Natural killer cell treated with Interleukin-12 subunit alpha and Interleukin-12 subunit beta and Interleukin-15 and Interleukin-18, amount 100 ng/mL, for 72 hours (primary cell): ENCODE data around the gene CADM2. TPM values are rescaled to one million over a fixed set of nuclear protein-coding genes. Genes with fewer than 3 reads are reported as not detected.
"Not testable (repeated sequence)": the region's sequence is repeated elsewhere in the genome, so short reads cannot be mapped to it uniquely, and the experiment has no call there.

Source experiments
- ATAC-seq, 2 donors: fragments of 150-1000 bp; cut with Tn5 transposase in 1 of 2; sonication (Bioruptor Pico), chemical (Tn5 transposase) in 1 of 2; 2 replicates each; pipeline ENCODE4 v1.10.0; 2021
- DNase-seq: peaks from one replicate; pipeline ENCODE4 v3.0.0; 2022; ENCODE audit warnings: low spot score
- H3K27ac Mint-ChIP-seq, 2 donors: 1 replicate in 1 of 2; 2 replicates in 1 of 2; pipeline ENCODE4 v1.8.0; 2022; ENCODE audit warnings: mixed read lengths in 2 of 2, mild to moderate bottlenecking in 1 of 2, moderate library complexity in 1 of 2
- H3K27me3 Mint-ChIP-seq, 2 donors: 1 replicate in 1 of 2; 2 replicates in 1 of 2; pipeline ENCODE4 v1.8.0; 2022; ENCODE audit warnings: mixed read lengths in 2 of 2
- H3K36me3 Mint-ChIP-seq: one replicate; pipeline ENCODE4 v1.8.0; 2022; ENCODE audit warnings: mixed read lengths
- H3K4me1 Mint-ChIP-seq, 2 donors: 1 replicate in 1 of 2; 2 replicates in 1 of 2; pipeline ENCODE4 v1.8.0; 2022; ENCODE audit warnings: low read depth in 2 of 2, mixed read lengths in 2 of 2, mild to moderate bottlenecking in 1 of 2
- H3K4me3 Mint-ChIP-seq: one replicate; pipeline ENCODE4 v1.8.0; 2022; ENCODE audit warnings: mixed read lengths
- H3K9me3 Mint-ChIP-seq: 2 replicates; pipeline ENCODE4 v1.8.0; 2022; ENCODE audit warnings: mixed read lengths
- total RNA-seq, 2 donors: library from RNA; stranded (reverse); gene quantifications; one replicate each; pipeline ENCODE4 v1.2.3, GENCODE V29; 2022

CADM2 gene
- total RNA-seq, 2 donors from 2014 or later: not detected

DNA sequence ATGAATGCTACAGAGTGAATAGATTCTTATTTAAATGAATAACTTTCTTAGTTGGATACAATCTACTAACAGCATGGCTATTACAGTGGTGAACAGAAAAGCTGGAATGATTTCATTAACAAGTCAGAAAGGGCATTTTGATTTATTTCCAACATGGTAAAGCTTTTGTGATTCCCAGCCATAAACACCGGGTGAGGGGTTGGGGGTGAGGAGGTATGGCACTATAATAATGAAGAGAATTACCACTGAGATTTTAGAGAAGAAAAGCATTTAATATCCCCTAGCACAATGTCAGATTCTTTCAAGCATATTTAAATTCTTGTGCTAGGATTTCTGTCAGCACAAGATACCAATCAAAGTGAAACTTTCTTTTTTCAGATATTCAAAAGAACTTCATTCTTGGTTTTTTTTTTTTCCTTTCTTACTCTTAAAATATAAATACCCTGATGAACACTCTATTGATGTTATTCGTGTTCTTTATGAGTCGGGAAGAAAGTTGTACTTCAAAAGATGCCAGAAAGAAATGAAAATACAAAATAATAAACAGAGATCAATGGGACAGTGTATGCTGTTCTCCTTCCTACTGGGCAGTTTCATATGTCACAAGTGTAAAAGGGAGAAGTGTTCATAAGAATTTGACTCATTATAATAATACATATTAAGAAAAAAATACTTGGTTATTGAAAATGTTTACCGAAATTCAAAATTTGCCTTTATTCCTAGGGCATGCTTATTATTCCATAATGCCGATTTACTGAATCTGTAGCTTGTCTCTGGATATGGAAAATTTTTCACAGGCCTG is 522.8 kb downstream of the CADM2 start:
- H3K4me1 Mint-ChIP-seq: no peaks in the 10 kb centered on the region
- H3K27me3 Mint-ChIP-seq: no peaks in the 10 kb centered on the region
- ATAC-seq: no peak
- no peak overlapping the region for H3K27ac Mint-ChIP-seq
- no peaks in the 10 kb centered on the region for H3K36me3 Mint-ChIP-seq
- DNase-seq: no peak
- no peak overlapping the region for H3K4me3 Mint-ChIP-seq
- no peaks in the 10 kb centered on the region for H3K9me3 Mint-ChIP-seq

GRCh38 chr3:85482213-85482490 is 523.4 kb downstream of the CADM2 start:
- no peak overlapping the region for H3K4me3 Mint-ChIP-seq

GRCh38 chr3:85483986-85484385 is 525.2 kb downstream of the CADM2 start:
- H3K27me3 Mint-ChIP-seq: no peaks in the 10 kb centered on the region
- peaks cover 5% of the 10 kb centered on the region for H3K9me3 Mint-ChIP-seq
- ATAC-seq (no peak), DNase-seq (no peak)
- no peak overlapping the region for H3K27ac Mint-ChIP-seq
- H3K4me1 Mint-ChIP-seq: no peaks in the 10 kb centered on the region
- no peaks in the 10 kb centered on the region for H3K36me3 Mint-ChIP-seq
- H3K4me3 Mint-ChIP-seq: no peak overlapping the region

More at GRCh38 chr3:85482213-85482490, 523.4 kb downstream of the CADM2 start:
- no peaks in the 10 kb centered on the region for H3K4me1 Mint-ChIP-seq
- H3K9me3 Mint-ChIP-seq: peaks cover 3% of the 10 kb centered on the region
- ATAC-seq: no peak
- H3K36me3 Mint-ChIP-seq: no peaks in the 10 kb centered on the region
- no peak overlapping the region for H3K27ac Mint-ChIP-seq
- DNase-seq: no peak
- H3K27me3 Mint-ChIP-seq: no peaks in the 10 kb centered on the region

DNA sequence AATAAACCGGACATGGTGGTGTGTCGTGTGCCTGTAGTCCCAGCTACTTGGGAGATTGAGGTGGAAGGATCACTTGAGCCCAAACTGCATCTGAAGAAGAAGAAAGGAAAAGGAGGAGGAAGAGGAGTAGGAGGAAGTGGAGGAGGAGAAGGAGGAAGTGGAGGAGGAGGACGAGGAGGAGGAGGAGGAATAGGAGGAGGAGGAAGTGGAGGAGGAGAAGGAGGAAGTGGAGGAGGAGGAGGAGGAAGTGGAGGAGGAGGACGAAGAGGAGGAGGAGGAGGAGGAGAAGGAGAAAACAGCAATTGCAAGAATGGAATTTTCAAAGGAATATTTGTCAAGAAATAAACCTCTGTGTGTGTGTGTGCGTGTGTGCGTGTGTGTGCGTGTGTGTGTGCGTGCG is 528.6 kb downstream of the CADM2 start:
- H3K4me1 Mint-ChIP-seq: no peaks in the 10 kb centered on the region
- DNase-seq (no peak), ATAC-seq (no peak)
- H3K36me3 Mint-ChIP-seq: no peaks in the 10 kb centered on the region
- no peak overlapping the region for H3K4me3 Mint-ChIP-seq
- H3K27me3 Mint-ChIP-seq: no peaks in the 10 kb centered on the region
- peaks cover 9% of the 10 kb centered on the region for H3K9me3 Mint-ChIP-seq
- H3K27ac Mint-ChIP-seq: no peak overlapping the region

- Mint-ChIP-seq H3K36me3 (no peaks in the 10 kb centered on the region), H3K27ac (no peak overlapping the region), H3K4me1 (no peaks in the 10 kb centered on the region), H3K27me3 (no peaks in the 10 kb centered on the region), H3K4me3 (no peak overlapping the region), H3K9me3 (peaks cover 2% of the 10 kb centered on the region)
- ATAC-seq: no peak
- no peak for DNase-seq
These were observed 536.8 kb downstream of the CADM2 start for GRCh38 chr3:85495602-85496001.

- no peaks in the 10 kb centered on the region for H3K4me1 Mint-ChIP-seq
- DNase-seq (no peak), ATAC-seq (no peak)
- no peaks in the 10 kb centered on the region for H3K36me3 Mint-ChIP-seq
- no peak overlapping the region for H3K27ac Mint-ChIP-seq
- H3K9me3 Mint-ChIP-seq: peaks cover 6% of the 10 kb centered on the region
- H3K4me3 Mint-ChIP-seq: no peak overlapping the region
- no peaks in the 10 kb centered on the region for H3K27me3 Mint-ChIP-seq
These were observed 539.4 kb downstream of the CADM2 start for GRCh38 chr3:85498177-85498576.

- peaks cover 7% of the 10 kb centered on the region for H3K9me3 Mint-ChIP-seq
- H3K36me3 Mint-ChIP-seq: peaks cover 4% of the 10 kb centered on the region
- no peak overlapping the region for H3K4me3 Mint-ChIP-seq
- H3K4me1 Mint-ChIP-seq: no peaks in the 10 kb centered on the region
- H3K27ac Mint-ChIP-seq: no peak overlapping the region
- DNase-seq (no peak), ATAC-seq (no peak)
- no peaks in the 10 kb centered on the region for H3K27me3 Mint-ChIP-seq
These were observed 543.5 kb downstream of the CADM2 start for GRCh38 chr3:85502148-85502875.

DNA sequence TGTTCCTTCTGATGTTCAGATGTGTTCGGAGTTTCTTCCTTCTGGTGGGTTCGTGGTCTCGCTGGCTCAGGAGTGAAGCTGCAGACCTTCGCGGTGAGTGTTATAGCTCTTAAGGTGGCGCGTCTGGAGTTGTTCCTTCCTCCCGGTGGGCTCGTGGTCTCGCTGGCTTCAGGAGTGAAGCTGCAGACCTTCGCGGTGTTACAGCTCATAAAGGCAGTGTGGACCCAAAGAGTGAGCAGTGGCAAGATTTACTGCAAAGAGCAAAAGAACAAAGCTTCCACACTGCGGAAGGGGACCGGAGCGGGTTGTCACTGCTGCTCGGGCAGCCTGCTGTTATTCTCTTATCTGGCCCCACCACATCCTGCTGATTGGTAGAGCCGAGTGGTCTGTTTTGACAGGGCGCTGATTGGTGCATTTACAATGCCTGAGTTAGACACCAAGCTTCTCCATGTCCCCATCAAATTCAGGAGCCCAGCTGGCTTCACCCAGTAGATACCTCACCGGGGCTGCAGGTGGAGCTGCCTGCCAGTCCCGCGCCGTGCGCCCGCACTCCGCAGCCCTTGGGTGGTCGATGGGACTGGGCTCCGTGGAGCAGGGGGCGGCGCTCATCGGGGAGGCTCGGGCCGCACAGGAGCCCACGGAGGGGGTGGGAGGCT is 545.5 kb downstream of the CADM2 start:
- not testable (repeated sequence) for ATAC-seq, DNase-seq, H3K27ac Mint-ChIP-seq, H3K4me3 Mint-ChIP-seq, H3K36me3 Mint-ChIP-seq, H3K4me1 Mint-ChIP-seq, H3K27me3 Mint-ChIP-seq
- H3K9me3 Mint-ChIP-seq: peaks cover 10% of the 10 kb centered on the region

- not testable (repeated sequence) for H3K27me3 Mint-ChIP-seq, H3K4me3 Mint-ChIP-seq, H3K36me3 Mint-ChIP-seq, ATAC-seq, H3K27ac Mint-ChIP-seq, DNase-seq, H3K4me1 Mint-ChIP-seq
- H3K9me3 Mint-ChIP-seq: peaks cover 10% of the 10 kb centered on the region
These were observed 546.2 kb downstream of the CADM2 start for GRCh38 chr3:85504785-85505511.

DNA sequence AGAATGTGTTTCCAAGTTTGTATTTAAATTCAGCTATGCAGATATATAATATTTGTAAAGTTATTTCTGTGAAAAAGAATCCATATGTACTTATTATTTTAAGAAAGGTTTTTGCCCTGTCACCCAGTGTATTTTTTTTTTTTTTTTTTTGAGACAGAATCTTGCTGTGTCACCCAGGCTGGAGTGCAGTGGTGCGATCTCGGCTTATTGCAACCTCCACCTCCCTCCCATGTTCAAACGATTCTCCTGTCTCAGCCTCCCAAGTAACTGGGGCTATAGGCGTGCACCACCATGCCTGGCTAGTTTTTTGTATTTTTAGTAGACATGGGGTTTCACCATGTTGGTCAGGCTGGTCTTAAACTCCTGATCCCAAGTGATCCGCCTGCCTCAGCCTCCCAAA is 548.3 kb downstream of the CADM2 start:
- H3K27ac Mint-ChIP-seq, H3K27me3 Mint-ChIP-seq, H3K36me3 Mint-ChIP-seq, H3K4me3 Mint-ChIP-seq, DNase-seq, H3K4me1 Mint-ChIP-seq, ATAC-seq, H3K9me3 Mint-ChIP-seq: not testable (repeated sequence)

DNA sequence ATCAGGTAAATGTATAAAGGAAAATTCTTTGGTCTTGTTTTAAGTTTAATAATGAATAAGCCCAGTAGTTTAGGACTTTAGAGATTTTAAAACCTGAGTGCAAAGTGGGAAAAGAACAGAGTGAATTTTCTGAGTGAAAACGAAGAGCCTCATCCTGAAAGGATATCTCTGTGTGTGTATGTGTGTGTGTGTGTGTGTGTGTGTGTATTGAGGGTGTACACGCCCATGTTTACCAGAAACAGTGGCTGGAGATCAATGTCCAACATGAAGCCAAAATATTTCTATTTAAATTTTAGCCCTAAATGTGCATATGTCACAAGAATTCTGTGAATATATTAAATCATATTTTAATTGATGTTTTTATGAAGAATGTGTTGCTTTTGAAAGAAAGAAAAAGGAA is 549.9 kb downstream of the CADM2 start:
- H3K27ac Mint-ChIP-seq: no peak overlapping the region
- DNase-seq (no peak), ATAC-seq (no peak)
- H3K27me3 Mint-ChIP-seq: no peaks in the 10 kb centered on the region
- no peaks in the 10 kb centered on the region for H3K4me1 Mint-ChIP-seq
- peaks cover 4% of the 10 kb centered on the region for H3K36me3 Mint-ChIP-seq
- no peak overlapping the region for H3K4me3 Mint-ChIP-seq
- peaks cover 7% of the 10 kb centered on the region for H3K9me3 Mint-ChIP-seq

- no peak for ATAC-seq
- Mint-ChIP-seq H3K4me1 (no peaks in the 10 kb centered on the region), H3K27ac (no peak overlapping the region), H3K4me3 (no peak overlapping the region), H3K9me3 (peaks cover 2% of the 10 kb centered on the region), H3K27me3 (no peaks in the 10 kb centered on the region), H3K36me3 (no peaks in the 10 kb centered on the region)
- DNase-seq: no peak
These were observed 557.4 kb downstream of the CADM2 start for GRCh38 chr3:85516146-85516545.

DNA sequence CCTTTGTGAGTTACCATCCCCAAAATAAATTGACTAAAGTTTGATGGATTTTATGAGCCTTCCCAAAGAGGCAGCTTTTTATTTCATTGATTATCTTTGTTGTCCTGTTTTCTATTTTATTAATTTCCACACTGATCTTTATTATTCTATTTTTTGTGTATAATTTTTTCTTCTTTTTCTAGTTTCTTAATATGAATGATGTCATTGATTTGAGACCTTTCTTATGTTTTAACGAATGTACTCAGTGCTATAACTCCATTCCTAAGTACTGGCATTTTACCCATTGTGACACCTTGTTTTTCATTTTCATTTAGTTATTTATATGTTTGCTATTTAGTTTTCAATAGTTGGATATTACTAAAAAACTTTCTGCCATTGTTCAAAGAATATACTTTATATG is 565.3 kb downstream of the CADM2 start:
- no peaks in the 10 kb centered on the region for H3K4me1 Mint-ChIP-seq
- no peaks in the 10 kb centered on the region for H3K36me3 Mint-ChIP-seq
- H3K27ac Mint-ChIP-seq: no peak overlapping the region
- DNase-seq (no peak), ATAC-seq (no peak)
- H3K4me3 Mint-ChIP-seq: no peak overlapping the region
- H3K27me3 Mint-ChIP-seq: no peaks in the 10 kb centered on the region
- H3K9me3 Mint-ChIP-seq: peaks cover 11% of the 10 kb centered on the region

DNA sequence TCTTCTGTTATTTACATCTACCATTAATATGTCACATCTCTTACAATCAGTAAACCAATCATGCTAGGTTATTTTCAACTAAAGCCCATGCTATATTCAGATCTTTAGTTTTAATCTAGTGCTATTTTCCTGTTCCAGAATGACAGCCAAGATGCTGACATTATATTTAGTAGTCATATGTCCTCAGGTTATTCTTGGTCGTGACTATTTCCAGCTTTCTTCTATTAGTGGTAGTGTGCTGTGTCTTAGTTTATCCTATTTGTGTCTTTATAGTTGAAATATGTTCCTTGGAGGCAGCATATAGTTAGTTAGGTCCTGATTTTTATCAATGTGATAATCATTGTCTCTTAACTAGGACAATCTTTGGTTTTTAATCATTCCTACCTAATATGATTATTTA is 566.5 kb downstream of the CADM2 start:
- no peak overlapping the region for H3K27ac Mint-ChIP-seq
- H3K4me3 Mint-ChIP-seq: no peak overlapping the region
- H3K27me3 Mint-ChIP-seq: no peaks in the 10 kb centered on the region
- ATAC-seq (no peak), DNase-seq (no peak)
- peaks cover 17% of the 10 kb centered on the region for H3K9me3 Mint-ChIP-seq
- no peaks in the 10 kb centered on the region for H3K4me1 Mint-ChIP-seq
- H3K36me3 Mint-ChIP-seq: no peaks in the 10 kb centered on the region
